CD4-positive, CD25-positive, alpha-beta regulatory T cell (primary cell): ENCODE data around the gene ICAM1. TPM values are rescaled to one million over a fixed set of nuclear protein-coding genes. Genes with fewer than 3 reads are reported as not detected.
A peak's percentile ranks its signal among the peaks of the same experiment; 100 is the strongest.

Source experiments
- ATAC-seq, 2 donors: fragments of 150-1000 bp; cut with Tn5 transposase; one replicate each; pipeline ENCODE4 v1.10.0; 2021; ENCODE audit warnings: low read depth in 2 of 2, moderate number of reproducible peaks in 2 of 2, moderate library complexity in 1 of 2
- DNase-seq, 3 donors: peaks; one replicate each; pipeline versions ENCODE4 v3.0.0 to v3.0.0-alpha.2; 2012 to 2022; ENCODE audit warnings: mixed read lengths in 1 of 3
- H3K27ac ChIP-seq: one replicate; pipeline ENCODE4 v1.7.0; 2013; ENCODE audit warnings: mild to moderate bottlenecking, low read length; ENCODE audit not compliant: insufficient read depth, poor library complexity, severe bottlenecking
- H3K27me3 ChIP-seq: one replicate; pipeline ENCODE4 v1.7.0; 2013; ENCODE audit warnings: low read length; ENCODE audit not compliant: control insufficient read depth, insufficient read depth
- H3K36me3 ChIP-seq: one replicate; pipeline ENCODE4 v1.7.0; 2013; ENCODE audit warnings: mild to moderate bottlenecking, low read length, moderate library complexity; ENCODE audit not compliant: control insufficient read depth, insufficient read depth
- H3K4me1 ChIP-seq: 2 replicates; pipeline ENCODE4 v1.7.0; 2013; ENCODE audit warnings: mild to moderate bottlenecking, low read length; ENCODE audit not compliant: insufficient read depth, control insufficient read depth, poor library complexity, severe bottlenecking
- H3K4me3 ChIP-seq: one replicate; pipeline ENCODE4 v1.7.0; 2013; ENCODE audit warnings: low read depth, mild to moderate bottlenecking, low read length, moderate library complexity
- H3K9me3 ChIP-seq, 2 experiments: 1 replicate in 1 of 2; 2 replicates in 1 of 2; pipeline ENCODE4 v1.7.0; 2013; ENCODE audit warnings: low read length in 2 of 2, mild to moderate bottlenecking in 1 of 2, moderate library complexity in 1 of 2; ENCODE audit not compliant: control insufficient read depth in 2 of 2
- H3K27ac Mint-ChIP-seq, 3 donors: one replicate each; pipeline ENCODE4 v1.8.0; 2020 to 2022; ENCODE audit warnings: mild to moderate bottlenecking in 3 of 3, mixed read lengths in 3 of 3, moderate library complexity in 2 of 3
- H3K27me3 Mint-ChIP-seq: one replicate; pipeline ENCODE4 v1.8.0; 2022; ENCODE audit warnings: mild to moderate bottlenecking, mixed read lengths
- H3K36me3 Mint-ChIP-seq: one replicate; pipeline ENCODE4 v1.8.0; 2020; ENCODE audit warnings: mixed read lengths
- H3K4me1 Mint-ChIP-seq, 4 donors: one replicate each; pipeline ENCODE4 v1.8.0; 2020 to 2022; ENCODE audit warnings: mixed read lengths in 4 of 4, mild to moderate bottlenecking in 1 of 4
- H3K4me3 Mint-ChIP-seq, 4 donors: one replicate each; pipeline ENCODE4 v1.8.0; 2020 to 2022; ENCODE audit warnings: mild to moderate bottlenecking in 4 of 4, mixed read lengths in 4 of 4, moderate library complexity in 3 of 4
- H3K9me3 Mint-ChIP-seq, 7 donors: one replicate each; pipeline ENCODE4 v1.8.0; 2020 to 2022; ENCODE audit warnings: mixed read lengths in 7 of 7, mild to moderate bottlenecking in 3 of 7, moderate library complexity in 2 of 7
- polyA plus RNA-seq, 4 donors: library from polyadenylated mRNA; unstranded; fragments of 300-500 nt; fragmentation: Illumina TruSeq; gene quantifications; one replicate each; pipeline ENCODE4 v1.2.3, GENCODE V29; 2021
- total RNA-seq: library from RNA; stranded (reverse); gene quantifications from one replicate; pipeline ENCODE4 v1.2.3, GENCODE V29; 2022

Gene ICAM1
- total and polyA plus RNA-seq, 5 donors from 2014 or later = 4.8 to 13.7 (median 7.8) TPM

DNA sequence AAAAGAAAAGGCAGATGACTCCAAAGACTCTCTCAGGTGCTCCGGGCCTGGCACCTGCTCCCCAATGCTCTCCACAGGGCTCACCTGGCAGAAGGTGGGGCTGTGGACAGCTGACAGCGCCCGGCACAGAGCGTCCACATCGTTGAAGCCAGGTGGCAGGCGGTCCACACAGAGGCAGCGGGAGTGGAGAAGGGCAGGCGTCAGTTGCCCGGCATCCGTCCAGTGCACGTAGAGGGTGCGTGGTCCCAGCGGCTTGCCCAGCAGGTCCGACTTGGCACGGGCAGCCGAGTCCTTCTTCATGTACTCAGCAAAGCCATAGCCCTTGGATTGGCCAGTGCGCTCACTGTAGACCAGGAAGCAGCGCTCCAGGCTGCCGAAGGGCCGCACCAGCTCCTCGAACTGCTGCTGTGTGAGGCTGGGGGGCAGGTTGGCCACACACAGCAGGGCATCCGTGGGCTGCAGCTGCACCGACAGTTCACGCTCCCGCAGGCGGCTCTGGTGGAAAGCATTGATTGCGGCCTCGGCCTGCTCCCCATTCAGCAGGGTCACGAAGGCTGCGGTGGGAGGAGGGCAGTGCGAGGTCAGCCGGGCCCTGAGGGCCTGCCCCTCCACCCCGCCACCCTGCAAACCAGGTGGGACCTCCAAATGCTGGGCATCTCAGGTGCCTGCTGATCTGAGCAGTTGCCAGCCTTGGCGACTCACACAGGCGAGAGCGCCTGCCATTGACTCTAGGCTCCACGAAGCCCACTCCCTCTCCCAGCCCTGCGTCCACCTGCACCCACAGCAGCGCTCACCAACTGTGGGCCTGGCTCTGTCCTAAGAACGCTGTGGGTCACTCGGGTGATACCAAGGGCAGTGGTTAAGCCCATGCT lies 57.9 kb downstream of the ICAM1 start:
- Mint-ChIP-seq H3K36me3 (peaks cover 13% of the 10 kb centered on the region), H3K27me3 (no peaks in the 10 kb centered on the region), H3K4me1 (peaks cover 0 to 28% (median 16%) of the 10 kb centered on the region in 4 donors), H3K4me3 (no peak overlapping the region), H3K9me3 (no peaks in the 10 kb centered on the region), H3K27ac (no peak overlapping the region)
- peaks cover 17% of the 10 kb centered on the region for H3K4me1 ChIP-seq
- H3K9me3 ChIP-seq = no peaks in the 10 kb centered on the region
- no peaks in the 10 kb centered on the region for H3K27me3 ChIP-seq
- no peak for DNase-seq
- H3K36me3 ChIP-seq = peaks cover 58% of the 10 kb centered on the region
- no peak overlapping the region for H3K4me3 ChIP-seq
- ATAC-seq = no peak
- no peak overlapping the region for H3K27ac ChIP-seq

DNA sequence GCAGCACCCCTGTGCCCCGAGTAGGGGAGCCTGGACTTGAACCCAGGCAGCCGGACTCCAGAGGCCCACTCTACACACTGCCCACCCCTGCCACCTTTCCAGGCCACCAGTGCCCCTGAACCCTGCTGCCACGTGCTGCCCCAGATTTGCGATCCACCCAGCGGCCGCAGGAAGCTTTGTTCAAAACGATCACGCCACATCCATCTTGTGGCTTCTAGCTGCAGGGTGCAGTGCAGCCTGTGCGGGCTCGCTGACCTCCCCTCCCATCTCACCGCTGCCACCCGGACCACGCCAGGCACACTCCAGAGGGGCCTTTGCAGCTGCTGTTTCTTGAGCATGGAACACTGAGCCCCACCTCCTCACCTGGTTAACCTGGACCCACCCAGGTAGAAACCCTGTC lies 58.6 kb downstream of the ICAM1 start:
- ATAC-seq (no peak), DNase-seq (no peak)
- Mint-ChIP-seq H3K27ac (no peak overlapping the region), H3K4me3 (peak overlapping the region in 1 of 4 donors; percentile 58), H3K27me3 (no peaks in the 10 kb centered on the region), H3K36me3 (peaks cover 13% of the 10 kb centered on the region), H3K4me1 (peaks cover 0 to 33% (median 17%) of the 10 kb centered on the region in 4 donors), H3K9me3 (no peaks in the 10 kb centered on the region)
- H3K27me3 ChIP-seq = no peaks in the 10 kb centered on the region
- H3K36me3 ChIP-seq = peaks cover 52% of the 10 kb centered on the region
- no peak overlapping the region for H3K4me3 ChIP-seq
- no peak overlapping the region for H3K27ac ChIP-seq
- H3K4me1 ChIP-seq = peaks cover 25% of the 10 kb centered on the region
- no peaks in the 10 kb centered on the region for H3K9me3 ChIP-seq

DNA sequence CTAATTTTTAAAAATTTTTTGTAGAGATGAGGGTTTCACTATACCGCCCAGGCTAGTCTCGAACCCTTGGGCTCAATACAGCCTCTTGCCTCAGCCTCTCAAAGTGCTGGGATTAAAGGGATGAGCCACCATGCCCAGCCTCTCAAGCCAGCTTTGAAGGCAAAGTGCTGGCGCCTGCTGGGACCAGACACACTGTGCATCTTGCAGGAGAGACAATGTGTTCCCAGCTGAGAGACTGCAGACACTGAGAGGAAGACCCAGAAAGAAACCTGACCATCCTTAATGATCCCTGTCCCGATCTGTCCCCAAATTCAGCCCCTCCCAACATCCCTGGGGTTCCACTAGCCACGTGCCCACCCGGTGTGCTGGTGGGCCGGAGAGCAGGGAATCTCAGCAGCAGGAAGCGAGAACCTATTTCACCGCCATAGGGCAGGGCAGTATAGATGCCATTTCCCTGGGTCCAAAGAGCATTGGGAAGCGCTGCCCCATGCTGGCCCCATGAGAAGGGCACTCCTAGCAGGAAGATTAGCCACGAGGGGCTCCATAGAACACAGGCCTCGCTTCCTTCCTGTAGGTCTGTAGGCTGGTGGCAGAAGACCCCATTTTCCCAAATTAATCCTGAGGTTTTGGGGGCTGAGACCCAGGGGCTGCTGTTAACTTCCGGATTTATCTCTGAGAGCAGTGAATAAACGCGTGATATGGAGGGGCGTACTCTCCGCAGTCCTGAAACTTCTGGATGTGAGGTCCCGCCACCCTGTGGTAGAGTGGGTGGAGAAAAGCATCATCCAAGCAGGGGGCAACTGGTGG lies 61.4 kb downstream of the ICAM1 start:
- Histone ChIP-seq H3K36me3 (peaks cover 43% of the 10 kb centered on the region), H3K27ac (peak overlapping the region; percentile 95), H3K4me1 (peaks cover 25% of the 10 kb centered on the region), H3K27me3 (no peaks in the 10 kb centered on the region), H3K4me3 (peak overlapping the region; percentile 82), H3K9me3 (no peaks in the 10 kb centered on the region)
- H3K36me3 Mint-ChIP-seq = peaks cover 13% of the 10 kb centered on the region
- peaks cover 0 to 49% (median 23%) of the 10 kb centered on the region in 4 donors for H3K4me1 Mint-ChIP-seq
- no peaks in the 10 kb centered on the region for H3K27me3 Mint-ChIP-seq
- peak overlapping the region; percentile 91 to 97 (median 93) for H3K27ac Mint-ChIP-seq
- H3K9me3 Mint-ChIP-seq = no peaks in the 10 kb centered on the region
- DNase-seq (no peak), ATAC-seq (no peak)
- peak overlapping the region; percentile 94 to 99 (median 96) for H3K4me3 Mint-ChIP-seq

DNA sequence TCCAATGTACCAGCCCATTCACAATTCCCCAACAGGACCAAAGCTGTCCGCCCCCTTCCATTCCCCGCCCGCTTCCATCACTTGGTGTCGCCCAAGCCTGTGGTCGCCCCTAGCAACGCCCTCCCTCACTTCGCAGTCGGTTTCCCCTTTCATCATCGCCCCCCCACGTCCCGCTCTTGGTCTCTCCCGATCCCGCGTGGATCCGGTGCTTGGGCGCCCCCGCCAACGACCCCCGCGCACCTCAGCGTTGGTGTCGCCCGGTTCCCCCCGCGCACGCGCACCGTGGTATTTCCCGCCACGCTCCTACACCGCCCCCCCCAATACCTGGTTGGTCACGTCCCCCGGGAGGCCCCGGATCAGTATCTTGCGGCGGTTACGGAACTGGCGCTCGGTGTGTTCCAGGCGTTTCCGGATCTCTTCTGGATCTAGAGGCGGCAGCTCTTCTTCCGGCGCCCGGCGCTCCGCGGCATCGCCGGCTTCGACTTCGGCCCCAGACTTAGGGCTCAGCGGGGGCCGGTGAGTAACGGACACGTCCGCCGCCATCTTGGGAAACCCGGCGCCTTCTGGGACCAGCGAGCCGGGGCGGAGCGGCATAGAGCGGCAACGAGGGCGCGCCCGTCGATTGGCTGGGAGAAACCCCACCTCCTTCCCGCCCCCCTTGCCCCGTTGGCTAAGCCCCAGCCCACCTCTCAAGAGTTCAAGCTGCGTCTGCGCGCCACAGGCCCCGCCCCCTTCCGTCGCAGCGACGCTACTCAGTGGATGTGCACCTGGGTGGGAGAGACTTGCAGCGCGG lies 62.2 kb downstream of the ICAM1 start, which contains the start of gene RAVER1:
Gene RAVER1 (minus strand): TSS at position 565 of the 793 bp plus-strand sequence. CDS start 22 bp downstream, at position 543.
- Histone ChIP-seq H3K36me3 (peaks cover 35% of the 10 kb centered on the region), H3K9me3 (no peaks in the 10 kb centered on the region), H3K4me3 (peak within 1 kb of the TSS; percentile 82), H3K27ac (peak within 1 kb of the TSS; percentile 95), H3K27me3 (no peaks in the 10 kb centered on the region), H3K4me1 (peaks cover 25% of the 10 kb centered on the region)
- peak within 1 kb of the TSS; percentile 91 to 97 (median 93) for H3K27ac Mint-ChIP-seq
- H3K9me3 Mint-ChIP-seq = no peaks in the 10 kb centered on the region
- H3K4me1 Mint-ChIP-seq = peaks cover 0 to 55% (median 24%) of the 10 kb centered on the region in 4 donors
- DNase-seq (peak; percentile 96 to 99 (median 97)), ATAC-seq (peak; percentile 94 to 95)
- H3K4me3 Mint-ChIP-seq = peak within 1 kb of the TSS; percentile 94 to 99 (median 96)
- H3K27me3 Mint-ChIP-seq = no peaks in the 10 kb centered on the region
- H3K36me3 Mint-ChIP-seq = peaks cover 13% of the 10 kb centered on the region

DNA sequence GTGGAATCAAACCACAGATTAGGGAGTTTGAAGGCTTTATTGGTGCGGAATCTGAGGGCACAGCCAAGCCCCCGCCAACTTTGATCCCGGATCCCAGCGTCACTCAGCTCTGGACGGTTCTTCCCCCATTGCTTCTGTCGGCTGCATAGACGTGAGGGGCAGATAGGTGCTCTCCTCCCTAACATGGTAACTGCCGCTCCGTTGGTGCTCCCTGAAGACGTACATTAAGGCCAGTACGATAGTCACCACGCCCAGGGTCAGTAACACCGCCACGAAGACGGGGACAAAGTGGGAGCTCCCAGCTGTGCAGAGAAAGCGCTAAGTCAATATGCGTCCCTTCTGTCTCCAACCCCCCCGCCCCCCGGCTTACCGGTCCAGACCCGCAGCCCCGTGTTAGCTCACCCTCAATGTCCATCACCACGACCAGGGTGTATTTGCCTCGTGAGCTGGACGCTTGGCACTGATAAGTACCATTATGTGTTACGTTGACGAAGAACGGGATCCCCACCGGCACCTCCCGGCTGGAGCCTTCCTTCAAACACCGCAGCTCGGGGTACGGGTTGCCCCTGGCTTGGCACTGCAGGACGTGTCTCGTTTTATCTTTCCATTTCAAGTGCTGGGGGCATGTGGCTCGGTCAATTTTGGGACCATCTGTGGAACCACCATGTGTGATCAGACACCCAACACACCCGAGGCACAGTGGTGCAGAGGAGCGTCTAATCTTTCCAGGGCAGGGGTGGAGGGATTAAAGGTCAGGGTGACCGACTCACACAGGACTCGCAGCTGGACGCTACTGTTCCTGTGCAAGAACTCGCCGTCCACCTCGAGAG lies 63.1 kb downstream of the ICAM1 start:
- peaks cover 33% of the 10 kb centered on the region for H3K4me1 ChIP-seq

DNA sequence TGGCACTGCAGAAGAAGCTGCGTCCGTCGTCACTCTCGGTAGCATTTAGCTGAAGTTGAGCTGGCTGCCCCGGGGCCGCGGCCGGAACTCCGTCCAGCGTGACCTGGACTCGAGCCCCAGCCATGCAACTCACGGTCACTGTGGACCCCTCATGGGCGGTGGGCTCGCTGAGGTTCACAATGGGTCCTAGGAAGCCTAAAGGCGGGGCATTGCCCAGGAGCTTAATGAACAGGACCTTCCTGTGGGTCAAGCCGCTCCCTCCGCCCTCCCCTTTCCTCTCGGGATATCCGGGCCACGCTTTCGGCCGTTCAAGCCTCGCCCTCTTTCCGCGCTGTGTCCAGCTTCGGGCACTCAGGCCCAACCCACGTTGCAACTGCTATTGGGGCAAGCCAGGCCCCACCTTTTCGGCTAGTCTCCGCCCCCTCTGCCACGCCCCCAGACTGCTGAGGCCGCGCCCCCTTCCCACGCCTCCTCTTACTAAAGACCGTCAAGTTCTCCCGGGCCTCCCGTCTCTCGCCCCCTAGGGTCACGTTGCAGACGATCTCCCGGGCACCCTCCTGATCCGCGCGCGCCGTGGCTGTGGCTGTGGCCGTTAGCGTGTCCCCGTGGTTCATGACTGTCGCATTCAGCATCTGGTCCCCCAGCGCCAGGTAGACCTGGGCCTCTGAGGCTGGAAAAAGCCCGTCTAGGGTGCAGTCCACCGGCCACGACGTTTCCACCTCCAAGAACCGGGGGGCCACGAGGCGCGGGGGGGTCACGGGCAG lies 63.9 kb downstream of the ICAM1 start:
- Histone ChIP-seq H3K4me1 (peaks cover 39% of the 10 kb centered on the region), H3K4me3 (no peak overlapping the region), H3K27ac (no peak overlapping the region), H3K9me3 (no peaks in the 10 kb centered on the region), H3K27me3 (no peaks in the 10 kb centered on the region), H3K36me3 (peaks cover 22% of the 10 kb centered on the region)
- Mint-ChIP-seq H3K36me3 (peaks cover 8% of the 10 kb centered on the region), H3K4me3 (peak overlapping the region; percentile 15 to 95 (median 50)), H3K4me1 (peaks cover 0 to 67% (median 36%) of the 10 kb centered on the region in 4 donors), H3K27me3 (no peaks in the 10 kb centered on the region), H3K9me3 (no peaks in the 10 kb centered on the region), H3K27ac (peak overlapping the region in 2 of 3 donors; percentile 36 to 83)
- DNase-seq (peak in 1 of 3 donors; percentile 38), ATAC-seq (no peak)

More for the DNA sequence above, 63.1 kb downstream of the ICAM1 start:
- Histone ChIP-seq H3K27me3 (no peaks in the 10 kb centered on the region), H3K9me3 (no peaks in the 10 kb centered on the region), H3K27ac (peak overlapping the region; percentile 95), H3K4me3 (peak overlapping the region; percentile 75), H3K36me3 (peaks cover 28% of the 10 kb centered on the region)
- ATAC-seq (no peak), DNase-seq (no peak)
- peak overlapping the region; percentile 20 to 97 (median 91) for H3K27ac Mint-ChIP-seq
- no peaks in the 10 kb centered on the region for H3K9me3 Mint-ChIP-seq
- H3K4me1 Mint-ChIP-seq = peaks cover 0 to 61% (median 31%) of the 10 kb centered on the region in 4 donors
- no peaks in the 10 kb centered on the region for H3K27me3 Mint-ChIP-seq
- H3K36me3 Mint-ChIP-seq = peaks cover 13% of the 10 kb centered on the region
- peak overlapping the region; percentile 94 to 99 (median 96) for H3K4me3 Mint-ChIP-seq
